IMR-90 (cell line): ENCODE results near the gene MINDY2.

Experiments
- BHLHE40 ChIP-seq: fragments of 150-350 bp; IDR thresholded peaks from 2 replicates; pipeline ENCODE4 v1.6.1; 2016; ENCODE audit warnings: mild to moderate bottlenecking, low read depth, low read length
- FOS ChIP-seq: fragments of 150-350 bp; IDR thresholded peaks from 2 replicates; pipeline ENCODE4 v1.6.1; 2016; ENCODE audit warnings: low read depth, low read length
- MAFK ChIP-seq: IDR thresholded peaks from 2 replicates; pipeline ENCODE4 v1.6.1; 2012; ENCODE audit warnings: low read depth, low read length, improper control_type of control experiment
- POLR2A ChIP-seq: IDR thresholded peaks from 2 replicates; pipeline ENCODE4 v1.6.1; 2012; ENCODE audit warnings: mild to moderate bottlenecking, low read depth, low read length
- RAD21 ChIP-seq: IDR thresholded peaks from 2 replicates; pipeline ENCODE4 v1.6.1; 2012; ENCODE audit warnings: low read length, improper control_type of control experiment
- RFX5 ChIP-seq: IDR thresholded peaks from 2 replicates; pipeline ENCODE4 v1.8.0; 2012; ENCODE audit warnings: low read depth, mild to moderate bottlenecking, low read length, moderate library complexity
- SMC3 ChIP-seq: fragments of 150-350 bp; IDR thresholded peaks from 2 replicates; pipeline ENCODE4 v1.6.1; 2016; ENCODE audit warnings: low read depth, mild to moderate bottlenecking, antibody characterized with exemption, low read length, moderate library complexity
- TF ChIP-seq, protein P1 (sequence below): conservative IDR thresholded peaks from 2 replicates; pipeline ENCODE4 v1.5.1; 2012; ENCODE audit warnings: mild to moderate bottlenecking, low read depth, low read length, improper control_type of control experiment
- TF ChIP-seq, protein P2 (sequence below): fragments of 150-350 bp; IDR thresholded peaks from 2 replicates; pipeline ENCODE4 v1.6.1; 2016; ENCODE audit warnings: low read depth, mild to moderate bottlenecking, low read length, moderate library complexity, borderline replicate concordance
- TF ChIP-seq, protein P3 (sequence below): fragments of 150-350 bp; IDR thresholded peaks from 2 replicates; pipeline ENCODE4 v1.6.1; 2017; ENCODE audit warnings: mild to moderate bottlenecking, antibody characterized with exemption, low read length, low read depth

- TF ChIP-seq, protein P1, sequence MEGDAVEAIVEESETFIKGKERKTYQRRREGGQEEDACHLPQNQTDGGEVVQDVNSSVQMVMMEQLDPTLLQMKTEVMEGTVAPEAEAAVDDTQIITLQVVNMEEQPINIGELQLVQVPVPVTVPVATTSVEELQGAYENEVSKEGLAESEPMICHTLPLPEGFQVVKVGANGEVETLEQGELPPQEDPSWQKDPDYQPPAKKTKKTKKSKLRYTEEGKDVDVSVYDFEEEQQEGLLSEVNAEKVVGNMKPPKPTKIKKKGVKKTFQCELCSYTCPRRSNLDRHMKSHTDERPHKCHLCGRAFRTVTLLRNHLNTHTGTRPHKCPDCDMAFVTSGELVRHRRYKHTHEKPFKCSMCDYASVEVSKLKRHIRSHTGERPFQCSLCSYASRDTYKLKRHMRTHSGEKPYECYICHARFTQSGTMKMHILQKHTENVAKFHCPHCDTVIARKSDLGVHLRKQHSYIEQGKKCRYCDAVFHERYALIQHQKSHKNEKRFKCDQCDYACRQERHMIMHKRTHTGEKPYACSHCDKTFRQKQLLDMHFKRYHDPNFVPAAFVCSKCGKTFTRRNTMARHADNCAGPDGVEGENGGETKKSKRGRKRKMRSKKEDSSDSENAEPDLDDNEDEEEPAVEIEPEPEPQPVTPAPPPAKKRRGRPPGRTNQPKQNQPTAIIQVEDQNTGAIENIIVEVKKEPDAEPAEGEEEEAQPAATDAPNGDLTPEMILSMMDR: peak; percentile 33; the same call in 1 of the 2 replicates
- TF ChIP-seq RFX5 (no peak), MAFK (no peak), SMC3 (no peak), BHLHE40 (peak; percentile 67), POLR2A (peak; percentile 67; the same call in 1 of the 2 replicates), RAD21 (peak; percentile 28), FOS (0 out of 2 replicates have a peak, but pooled peaks have one; percentile 3)
- TF ChIP-seq, protein P2, sequence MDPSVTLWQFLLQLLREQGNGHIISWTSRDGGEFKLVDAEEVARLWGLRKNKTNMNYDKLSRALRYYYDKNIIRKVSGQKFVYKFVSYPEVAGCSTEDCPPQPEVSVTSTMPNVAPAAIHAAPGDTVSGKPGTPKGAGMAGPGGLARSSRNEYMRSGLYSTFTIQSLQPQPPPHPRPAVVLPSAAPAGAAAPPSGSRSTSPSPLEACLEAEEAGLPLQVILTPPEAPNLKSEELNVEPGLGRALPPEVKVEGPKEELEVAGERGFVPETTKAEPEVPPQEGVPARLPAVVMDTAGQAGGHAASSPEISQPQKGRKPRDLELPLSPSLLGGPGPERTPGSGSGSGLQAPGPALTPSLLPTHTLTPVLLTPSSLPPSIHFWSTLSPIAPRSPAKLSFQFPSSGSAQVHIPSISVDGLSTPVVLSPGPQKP: no peak
- TF ChIP-seq, protein P3, sequence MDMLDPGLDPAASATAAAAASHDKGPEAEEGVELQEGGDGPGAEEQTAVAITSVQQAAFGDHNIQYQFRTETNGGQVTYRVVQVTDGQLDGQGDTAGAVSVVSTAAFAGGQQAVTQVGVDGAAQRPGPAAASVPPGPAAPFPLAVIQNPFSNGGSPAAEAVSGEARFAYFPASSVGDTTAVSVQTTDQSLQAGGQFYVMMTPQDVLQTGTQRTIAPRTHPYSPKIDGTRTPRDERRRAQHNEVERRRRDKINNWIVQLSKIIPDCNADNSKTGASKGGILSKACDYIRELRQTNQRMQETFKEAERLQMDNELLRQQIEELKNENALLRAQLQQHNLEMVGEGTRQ: peak; percentile 95
Observed at GRCh38 chr15:58770857-58771620, at the start of gene MINDY2.
